Measurements from ENCODE around the gene HIBCH.
"Not testable (repeated sequence)": the region's sequence is repeated elsewhere in the genome, so short reads cannot be mapped to it uniquely, and the experiment has no call there.

- not testable (repeated sequence) for TF ChIP-seq SMC3 (IDR thresholded peaks at IDR 0.05; ENCODE audit: low read depth, low read length); FOXJ3 (CRISPR knock-in tag; IDR thresholded peaks at IDR 0.05); GABPA (IDR thresholded peaks at IDR 0.05; ENCODE audit: low read depth); SIN3A (IDR thresholded peaks at IDR 0.05; ENCODE audit: borderline replicate concordance, low read depth, low read length); CTCF (IDR thresholded peaks at IDR 0.05); USF2 (IDR thresholded peaks at IDR 0.05; ENCODE audit: borderline replicate concordance, low read depth, low read length); MEF2A (IDR thresholded peaks at IDR 0.05; ENCODE audit: borderline replicate concordance, low read depth); TEAD4 (IDR thresholded peaks at IDR 0.05; ENCODE audit: borderline replicate concordance, insufficient read depth); POLR2AphosphoS5 (IDR thresholded peaks at IDR 0.05; ENCODE audit: low read depth, low read length); REST (IDR thresholded peaks at IDR 0.05; ENCODE audit: low read depth, low read length); NFIC (IDR thresholded peaks at IDR 0.05; ENCODE audit: borderline replicate concordance); EP300 (IDR thresholded peaks at IDR 0.05; ENCODE audit: borderline replicate concordance in 1 of 2, low read depth in 1 of 2, low read length in 1 of 2); MXI1 (IDR thresholded peaks at IDR 0.05; ENCODE audit: low read depth, low read length); TAF1 (IDR thresholded peaks at IDR 0.05; ENCODE audit: borderline replicate concordance, low read depth, low read length)
These were observed 16.0 kb upstream of the HIBCH start for GRCh38 chr2:190335584-190335983.

Measured in SK-N-SH (cell line).